ENCODE measurements around the gene CUL7.

- TF ChIP-seq EP300 (IDR thresholded peaks at IDR 0.05), result no peak
- TF ChIP-seq CTCF (IDR thresholded peaks at IDR 0.05), result no peak
Measured at GRCh38 chr6:42988486-42989020, 65.1 kb downstream of the CUL7 start.
